Measurements from ENCODE around the gene POLDIP3.
A peak's percentile ranks its signal among the peaks of the same experiment; 100 is the strongest.
"Not testable (repeated sequence)": the region's sequence is repeated elsewhere in the genome, so short reads cannot be mapped to it uniquely, and the experiment has no call there.

The POLDIP3 gene

DNA sequence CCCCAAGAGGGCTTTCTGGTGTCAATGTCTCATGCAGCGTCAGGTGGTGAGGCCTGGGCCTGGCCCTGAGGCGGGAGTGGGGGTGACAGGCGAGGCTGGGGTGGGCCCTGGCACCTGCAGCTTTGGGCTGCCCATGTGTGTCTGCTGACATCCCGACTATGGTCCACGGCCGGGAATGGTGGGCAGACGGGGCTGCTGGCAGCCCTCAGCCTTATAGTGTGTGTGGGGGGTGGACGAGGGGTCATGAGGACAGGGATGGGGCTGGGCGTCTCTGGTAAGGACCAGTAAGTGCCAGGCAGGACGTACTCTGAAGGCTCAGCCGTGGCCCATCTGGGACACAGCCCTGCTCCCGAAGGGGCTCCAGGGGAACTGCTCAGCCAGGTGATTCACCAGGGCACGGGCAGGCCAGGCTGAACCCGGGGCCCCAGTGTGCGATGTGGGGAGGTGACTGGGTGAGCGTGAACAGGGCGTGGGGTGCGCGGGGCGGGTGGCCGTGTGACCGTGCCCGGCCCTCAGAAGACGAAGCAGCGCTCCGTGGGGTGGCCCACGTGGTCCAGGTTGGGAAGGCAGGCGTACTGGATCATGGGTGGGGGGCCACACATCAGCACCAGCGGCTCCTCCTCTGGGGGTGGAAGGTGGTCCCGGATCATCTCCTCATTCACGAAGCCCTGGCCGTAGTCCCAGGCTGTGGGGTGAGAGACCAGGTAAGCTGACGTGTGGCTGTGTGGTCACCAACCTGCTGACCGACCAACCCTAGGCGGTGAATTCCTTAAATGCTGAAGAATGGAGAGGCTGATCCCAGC, 4.8 kb upstream of the POLDIP3 start:
- no peak for DNase-seq (ENCODE audit: low read depth, low spot score)

DNA sequence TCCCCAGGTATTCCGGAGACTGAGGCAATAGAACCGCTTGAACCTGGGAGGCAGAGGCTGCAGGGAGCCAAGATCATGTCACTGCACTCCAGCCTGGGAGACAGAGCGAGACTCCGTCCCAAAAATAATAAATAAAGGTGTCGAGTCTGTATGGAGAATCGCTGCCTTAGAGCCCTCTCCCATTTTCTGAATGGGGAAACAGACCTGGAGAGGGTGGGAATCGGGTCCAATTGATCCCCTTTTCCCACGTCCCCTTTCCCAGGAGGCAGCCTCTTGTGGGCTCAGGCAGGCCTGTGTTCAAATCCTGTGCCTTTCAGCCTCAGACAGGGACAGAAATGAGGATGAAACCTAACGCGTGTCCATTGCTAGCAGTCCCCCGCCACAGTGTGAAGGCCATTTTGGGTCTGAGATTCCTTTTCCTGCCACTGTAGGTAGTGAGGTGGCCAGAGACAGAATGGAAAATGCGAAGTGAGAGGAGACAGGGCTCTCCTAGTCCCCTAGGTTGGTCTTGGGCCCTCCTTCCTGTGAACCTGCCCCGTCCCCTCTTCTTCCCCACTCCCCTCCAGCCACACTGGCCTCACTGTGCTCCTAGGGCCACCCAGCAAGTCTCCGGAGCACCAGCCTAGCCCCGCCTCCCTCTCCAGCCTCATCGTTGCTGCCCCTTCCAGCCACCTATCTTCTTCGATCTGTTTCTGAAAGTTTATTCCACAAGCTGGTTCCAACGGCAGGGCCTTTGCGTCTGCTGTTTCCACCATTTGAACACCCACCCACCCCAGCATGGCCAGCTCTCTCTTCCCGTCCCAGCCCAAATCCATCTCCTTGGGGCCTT, 2.7 kb upstream of the POLDIP3 start:
- no peak for DNase-seq (ENCODE audit: low read depth, low spot score)

DNA sequence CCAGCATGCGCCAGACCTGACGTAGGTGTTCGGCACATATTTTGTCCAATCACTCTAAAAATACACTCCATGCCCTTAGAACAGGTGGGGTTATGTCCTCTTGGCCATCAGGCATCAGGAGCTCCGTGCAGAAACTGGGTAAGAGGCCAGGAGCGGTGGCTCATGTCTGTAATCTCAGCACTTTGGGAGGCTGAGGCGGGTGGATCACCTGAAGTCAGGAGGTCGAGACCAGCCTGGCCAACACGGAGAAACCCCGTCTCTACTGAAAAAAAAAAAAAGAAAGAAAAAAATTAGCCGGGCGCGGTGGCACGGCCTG, 1.1 kb upstream of the POLDIP3 start:
- not testable (repeated sequence) for DNase-seq (ENCODE audit: low read depth, low spot score)

DNA sequence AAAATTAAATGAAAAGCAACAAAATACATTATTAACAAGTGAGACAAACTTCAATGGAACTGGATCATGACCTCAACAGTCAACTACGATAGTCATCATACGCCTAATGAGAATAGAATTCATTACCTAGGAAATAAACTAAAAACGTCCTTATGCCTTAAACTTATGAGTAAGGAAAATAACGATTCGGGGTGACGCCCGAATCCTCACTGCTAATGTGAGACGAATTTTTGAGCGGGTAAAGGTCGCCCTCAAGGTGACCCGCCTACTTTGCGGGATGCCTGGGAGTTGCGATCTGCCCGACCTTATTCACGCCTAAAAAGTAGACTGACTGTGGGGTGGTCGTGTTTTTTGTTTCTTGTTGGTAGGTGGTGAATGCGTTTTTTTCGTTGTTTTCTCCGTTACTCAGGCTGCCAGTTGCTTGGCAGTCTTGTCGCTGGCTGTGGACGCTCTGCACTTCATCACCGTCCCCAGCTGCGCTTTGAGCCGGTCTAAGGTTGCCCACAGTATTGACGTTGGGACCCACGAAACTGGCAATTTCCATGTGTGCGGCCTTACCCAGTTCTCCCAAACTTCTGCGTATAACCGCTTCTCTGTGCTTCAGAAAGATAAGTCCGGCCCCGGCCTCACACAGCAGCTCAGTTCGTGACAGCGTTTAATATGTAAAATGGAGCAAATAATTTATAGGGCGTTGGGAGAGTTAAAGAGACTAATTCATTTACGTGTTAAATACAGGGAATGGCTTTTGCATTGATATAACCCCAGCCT, 593 bp upstream of the POLDIP3 start:
- peak; percentile 95 for DNase-seq (ENCODE audit: low read depth, low spot score)

DNA sequence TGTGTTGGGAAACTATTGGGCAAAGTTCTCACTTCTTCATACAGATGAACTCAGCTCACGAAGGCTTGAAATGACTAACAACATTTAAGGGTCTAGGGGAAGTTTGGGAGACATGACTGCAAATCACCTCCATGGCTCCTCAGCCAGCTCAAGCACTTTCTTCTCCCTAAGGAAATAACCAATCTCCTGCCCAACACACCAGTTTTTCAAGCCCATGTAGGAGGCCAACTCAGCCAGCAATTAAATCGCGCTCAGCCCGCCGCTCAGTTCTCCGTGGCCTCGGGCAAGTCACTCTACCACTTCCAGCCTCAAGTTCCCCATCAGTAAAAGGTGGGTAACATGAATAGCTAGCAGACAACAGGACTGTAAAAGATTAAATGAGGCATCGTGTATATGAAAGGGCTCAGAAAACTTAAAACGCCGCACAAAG, 796 bp downstream of the POLDIP3 start:
- DNase-seq (ENCODE audit: low read depth, low spot score): no peak

DNA sequence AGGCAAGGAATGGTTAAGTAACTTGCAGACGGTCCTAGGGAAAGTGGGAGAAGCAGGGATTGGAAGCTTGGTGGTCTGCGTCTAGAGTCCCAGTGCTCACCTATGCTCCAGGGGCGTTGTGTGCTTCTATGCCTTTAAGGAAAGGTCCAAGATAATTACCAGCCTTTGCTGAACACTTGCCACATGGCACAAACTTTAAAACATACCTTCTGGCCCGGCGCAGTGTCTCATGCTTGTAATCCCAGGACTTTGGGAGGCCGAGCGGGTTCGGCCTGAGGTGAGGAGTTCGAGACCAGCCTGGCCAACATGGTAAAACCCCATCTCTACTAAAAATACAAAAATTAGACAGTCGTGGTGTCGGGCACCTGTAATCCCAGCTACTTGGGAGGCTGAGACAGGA, 2.3 kb downstream of the POLDIP3 start:
- no peak for DNase-seq (ENCODE audit: low read depth, low spot score)

DNA sequence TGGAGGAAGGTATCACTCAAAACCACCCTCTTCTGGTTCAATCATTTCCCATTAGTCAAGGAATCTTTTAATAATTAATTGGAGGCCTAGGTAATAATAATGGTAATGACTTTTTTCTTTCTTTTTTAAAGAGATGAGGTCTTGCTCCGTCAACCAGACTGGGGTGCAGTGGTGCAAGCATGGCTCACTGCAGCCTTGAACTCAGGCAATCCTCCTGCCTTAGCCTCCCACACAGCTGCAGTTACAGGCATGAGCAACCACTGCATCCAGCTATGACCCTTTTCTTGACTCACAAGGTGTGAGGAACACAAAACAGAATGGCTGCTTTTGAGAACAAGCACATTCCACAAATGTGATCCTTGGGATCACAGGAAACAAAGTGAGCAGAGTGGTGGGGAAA, 3.6 kb downstream of the POLDIP3 start:
- no peak for DNase-seq (ENCODE audit: low read depth, low spot score)

DNA sequence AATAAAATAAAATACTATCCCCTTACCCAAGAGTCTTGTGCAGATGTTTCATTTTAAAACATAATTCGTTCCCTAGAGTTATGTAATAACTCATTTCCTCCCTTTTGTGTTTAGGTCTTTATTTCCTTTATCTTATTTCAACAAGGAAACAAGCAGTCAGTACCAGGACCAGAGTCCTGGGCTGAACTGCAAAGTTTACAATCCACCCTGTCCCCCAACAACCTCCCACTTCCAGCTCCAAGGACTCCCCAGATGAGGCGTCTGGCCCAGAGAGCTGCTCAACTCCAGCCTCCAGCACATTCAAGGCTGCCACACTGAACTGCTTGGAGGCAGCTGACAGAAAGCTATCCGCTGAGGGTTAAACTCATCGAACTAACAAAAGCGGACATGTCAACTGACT, 4.5 kb downstream of the POLDIP3 start:
- DNase-seq (ENCODE audit: low read depth, low spot score): no peak

DNA sequence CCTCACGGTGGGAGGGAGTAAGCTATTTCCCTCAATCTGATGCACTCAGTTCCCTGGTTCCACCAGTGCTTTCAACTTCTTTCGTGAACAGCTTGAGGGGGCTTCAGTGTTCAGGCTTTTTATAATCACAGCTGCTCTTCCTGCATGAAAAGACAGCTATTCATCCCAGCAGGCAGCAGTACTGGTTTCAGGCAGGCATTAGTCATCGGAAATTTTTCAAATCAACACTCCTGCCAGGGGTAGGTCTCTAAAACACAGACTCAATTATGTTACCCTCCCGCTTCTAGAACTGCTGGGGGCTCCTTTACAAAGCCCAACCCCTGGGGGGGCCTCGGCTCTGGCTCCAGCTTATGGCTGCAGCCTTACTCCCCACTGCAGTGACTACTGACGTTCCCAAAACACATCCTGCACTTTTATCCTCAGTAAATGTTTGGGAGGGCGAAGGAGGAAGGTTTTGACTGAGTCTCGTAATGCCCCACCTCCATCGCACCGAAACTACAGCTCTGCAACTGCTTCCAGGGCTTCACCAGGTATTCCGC, 5.8 kb downstream of the POLDIP3 start:
- DNase-seq (ENCODE audit: low read depth, low spot score): peak; percentile 73

DNA sequence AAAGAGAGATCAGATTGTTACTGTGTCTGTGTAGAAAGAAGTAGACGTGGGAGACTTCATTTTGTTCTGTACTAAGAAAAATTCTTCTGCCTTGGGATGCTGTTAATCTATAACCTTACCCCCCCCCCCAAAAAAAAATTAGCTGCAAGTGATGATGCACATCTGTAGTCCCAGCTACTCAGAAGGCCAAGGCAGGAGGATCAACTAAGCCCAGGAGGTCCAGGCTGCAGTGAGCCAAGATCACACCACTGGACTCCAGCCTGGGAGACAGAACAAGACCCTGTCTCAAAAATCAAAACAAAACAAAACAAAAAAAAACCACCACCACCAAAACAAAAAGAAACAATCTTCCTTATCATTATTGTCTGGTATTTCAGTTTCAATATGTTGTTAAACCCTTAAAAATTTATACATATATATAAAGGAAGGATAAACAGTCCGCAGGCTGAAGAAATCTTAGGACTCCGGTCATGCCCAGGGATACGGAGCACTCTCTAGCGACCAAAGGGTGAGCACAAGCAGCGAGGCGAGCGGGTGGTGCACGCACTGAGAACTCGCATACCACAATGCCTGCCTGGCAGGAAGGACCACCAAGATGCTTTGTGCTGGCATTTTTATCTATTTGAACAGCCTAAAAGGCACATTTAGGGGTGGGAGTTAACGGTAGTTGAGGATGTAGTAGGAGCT, 6.4 kb downstream of the POLDIP3 start:
- DNase-seq (ENCODE audit: low read depth, low spot score): no peak

DNA sequence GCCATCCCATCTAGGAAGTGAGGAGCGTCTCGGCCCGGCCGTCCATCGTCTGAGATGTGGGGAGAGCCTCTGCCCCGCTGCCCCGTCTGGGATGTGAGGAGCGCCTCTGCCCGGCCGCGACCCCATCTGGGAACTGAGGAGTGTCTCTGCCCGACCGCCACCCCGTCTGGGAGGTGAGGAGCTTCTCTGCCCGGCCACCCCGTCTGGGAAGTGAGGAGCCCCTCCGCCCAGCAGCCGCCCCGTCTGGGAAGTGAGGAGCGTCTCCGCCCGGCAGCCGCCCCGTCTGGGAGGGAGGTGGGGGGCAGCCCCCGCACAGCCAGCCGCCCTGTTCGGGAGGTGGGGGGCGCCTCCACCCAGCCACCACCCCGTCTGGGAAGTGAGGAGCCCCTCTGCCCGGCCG, 7.0 kb downstream of the POLDIP3 start:
- DNase-seq (ENCODE audit: low read depth, low spot score): not testable (repeated sequence)

DNA sequence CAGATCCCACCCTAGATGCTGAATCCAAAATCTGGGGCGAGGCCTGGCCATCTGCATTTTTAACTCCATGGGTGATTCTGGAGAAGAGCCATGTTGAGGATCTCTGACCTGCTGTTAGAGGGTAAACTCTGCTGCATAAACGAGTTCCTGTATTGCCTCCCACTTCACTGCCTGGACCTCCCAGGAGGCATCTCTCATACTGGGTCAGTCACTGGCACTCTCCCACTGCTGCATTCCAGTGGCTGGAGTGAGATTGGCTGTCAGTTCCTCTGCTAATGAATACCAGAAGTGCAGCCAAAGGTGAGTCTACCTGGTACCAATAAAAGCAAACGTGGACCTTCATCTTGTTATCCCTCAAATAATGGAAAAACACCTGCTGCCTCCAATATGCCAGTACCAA, 10.3 kb downstream of the POLDIP3 start:
- DNase-seq (ENCODE audit: low read depth, low spot score): no peak

DNA sequence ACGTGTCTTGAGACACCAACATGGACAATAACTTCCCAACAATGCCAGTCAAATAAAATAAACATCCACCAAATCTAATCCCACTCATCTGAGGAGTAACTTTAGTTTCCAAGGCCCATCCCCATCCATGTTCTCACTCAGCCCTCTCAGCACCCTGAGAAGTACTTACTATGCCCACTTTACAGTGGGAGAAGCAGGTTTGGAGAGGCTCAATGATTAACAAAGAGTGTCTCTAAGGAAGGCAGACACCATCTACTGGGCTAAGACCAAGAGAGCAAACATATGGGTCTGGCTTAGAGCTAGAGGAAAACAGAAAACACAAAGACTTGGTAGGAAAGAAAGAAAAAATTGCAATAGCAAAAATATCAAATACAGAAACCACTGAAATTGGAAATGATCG, 11.3 kb downstream of the POLDIP3 start:
- no peak for DNase-seq (ENCODE audit: low read depth, low spot score)

DNA sequence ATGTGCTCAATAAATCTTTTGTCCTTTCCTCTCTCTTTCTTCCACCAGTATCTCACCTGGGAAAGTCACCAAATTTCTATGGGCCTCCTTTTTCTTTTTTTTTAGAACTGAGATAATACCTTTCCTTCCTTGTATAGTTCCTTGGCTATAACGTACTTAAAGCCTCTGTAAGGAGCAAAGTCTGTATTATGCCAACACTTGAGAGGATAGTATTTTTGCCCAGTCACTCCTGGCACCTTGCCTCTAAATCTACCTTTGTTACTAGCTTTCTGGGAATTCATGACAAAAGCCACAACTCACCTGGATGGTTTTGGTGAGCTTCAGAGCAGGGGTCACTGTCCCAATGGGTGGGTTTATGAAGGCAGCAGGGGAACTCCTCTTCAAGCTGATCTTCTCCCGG, 12.2 kb downstream of the POLDIP3 start:
- no peak for DNase-seq (ENCODE audit: low read depth, low spot score)

DNA sequence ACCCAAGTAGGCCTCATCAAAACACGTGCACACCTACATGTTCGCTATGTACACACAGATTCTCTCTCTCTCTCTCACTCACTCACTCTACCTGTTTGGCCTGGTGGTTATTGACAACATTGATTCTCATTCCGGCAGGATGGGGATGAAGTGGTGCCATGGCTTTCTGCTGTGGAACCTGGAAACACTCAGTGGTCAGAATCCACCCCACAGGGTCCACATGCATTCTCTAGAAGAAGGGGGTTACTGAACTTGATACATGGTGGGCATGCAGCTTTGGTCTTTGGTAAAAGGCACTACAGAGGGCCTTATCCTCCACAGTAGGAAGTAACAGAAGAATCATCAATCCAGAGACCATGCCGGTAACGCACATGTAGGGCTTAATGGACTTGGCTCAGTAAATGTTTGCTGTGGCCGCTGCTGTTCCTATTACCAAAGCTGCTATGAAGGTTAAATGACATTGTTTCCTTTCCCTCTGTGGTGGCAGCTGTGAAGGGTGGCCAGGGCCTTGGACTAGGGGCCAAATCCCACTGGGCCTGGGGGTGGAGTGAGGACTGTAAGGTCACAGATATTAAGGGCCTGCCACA, 12.7 kb downstream of the POLDIP3 start:
- no peak for DNase-seq (ENCODE audit: low read depth, low spot score)

DNA sequence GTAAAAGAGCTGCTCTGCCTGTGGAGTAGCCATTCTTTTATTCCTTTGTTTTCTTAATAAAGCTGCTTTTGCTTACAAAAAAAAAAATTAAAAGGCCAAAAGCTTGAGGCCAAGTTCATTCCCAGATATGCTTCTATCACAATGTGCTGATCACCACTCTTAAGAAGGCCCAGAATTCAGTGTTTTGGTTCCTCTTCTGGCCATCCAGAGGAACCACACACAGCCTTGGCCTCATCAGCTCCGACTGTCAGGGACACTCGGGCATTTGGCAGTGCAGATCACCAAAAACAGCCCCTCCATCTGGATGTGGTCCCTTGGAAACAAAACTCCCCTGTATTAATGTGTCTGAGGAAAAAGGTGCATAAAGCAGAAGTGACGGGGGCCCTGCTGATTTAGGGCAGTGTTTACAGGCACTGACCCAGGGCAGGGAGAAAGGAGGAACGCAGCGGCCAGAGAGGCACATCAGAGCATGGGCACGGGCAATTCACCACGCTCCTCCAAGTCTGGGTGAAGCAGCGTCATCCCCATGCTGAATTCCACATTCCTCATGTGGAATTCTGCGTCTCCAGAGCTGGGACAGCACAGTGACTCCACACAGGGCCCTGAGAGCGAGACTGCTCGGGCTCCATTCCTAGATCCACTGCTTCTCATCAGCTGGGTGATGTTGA, 17.7 kb downstream of the POLDIP3 start:
- DNase-seq (ENCODE audit: low read depth, low spot score): no peak

DNA sequence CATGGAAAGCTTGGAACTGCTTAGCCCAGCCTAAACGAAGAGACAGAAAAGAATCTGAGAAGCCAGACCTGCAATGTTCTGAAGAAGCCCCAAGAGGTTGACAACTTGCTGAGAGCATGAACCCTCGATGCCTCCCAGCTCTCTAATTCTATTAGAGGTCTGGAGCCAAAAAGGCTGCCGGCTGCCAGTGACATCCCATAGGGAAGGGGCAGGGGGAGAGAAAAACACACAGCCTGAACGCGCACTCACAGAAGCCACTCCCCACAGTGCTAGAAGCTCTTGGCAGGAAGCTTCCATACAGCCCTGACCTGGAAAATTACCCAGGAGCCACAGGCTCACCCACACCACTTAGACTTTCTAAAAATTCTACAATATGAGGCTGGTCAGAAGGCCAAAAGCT, 18.3 kb downstream of the POLDIP3 start:
- no peak for DNase-seq (ENCODE audit: low read depth, low spot score)

DNA sequence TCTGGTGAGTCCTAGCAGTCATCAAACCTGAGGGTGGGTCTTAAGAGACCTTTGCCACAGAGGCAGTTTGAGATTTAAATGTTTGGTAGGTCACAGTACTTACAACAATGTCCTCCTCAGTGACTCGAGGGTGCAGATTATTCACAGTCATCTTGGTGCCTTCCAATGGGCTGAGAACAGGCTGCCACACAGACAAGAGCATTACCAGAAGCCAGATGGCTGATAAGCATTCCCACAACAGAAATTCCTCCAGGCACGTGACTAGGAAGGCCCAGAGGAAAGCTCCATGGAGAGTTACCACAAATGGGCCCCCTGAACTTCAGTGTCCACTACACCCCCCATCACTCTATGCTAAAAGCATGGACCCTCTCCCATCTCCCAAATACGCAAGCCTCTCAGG, 19.2 kb downstream of the POLDIP3 start:
- no peak for DNase-seq (ENCODE audit: low read depth, low spot score)

DNA sequence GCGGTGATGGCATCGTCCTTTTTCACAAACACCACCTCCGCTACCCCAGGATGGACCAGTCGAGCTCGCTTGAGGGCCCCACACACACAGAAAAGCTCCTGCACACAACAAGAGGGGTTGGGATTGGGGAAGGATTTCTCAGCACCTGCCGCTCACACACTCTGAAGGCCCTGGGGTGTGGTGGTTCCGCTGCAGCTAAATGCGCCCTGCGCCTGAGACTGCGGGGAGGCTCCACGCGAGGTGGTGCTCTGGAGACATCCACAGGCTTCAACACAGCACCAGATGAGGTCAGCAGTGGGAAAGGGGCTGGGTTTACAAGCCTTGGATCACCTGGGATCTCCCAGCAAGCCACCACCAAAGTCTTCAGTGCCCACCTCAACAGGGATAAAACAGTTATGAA, 22.7 kb downstream of the POLDIP3 start:
- no peak for DNase-seq (ENCODE audit: low read depth, low spot score)

DNA sequence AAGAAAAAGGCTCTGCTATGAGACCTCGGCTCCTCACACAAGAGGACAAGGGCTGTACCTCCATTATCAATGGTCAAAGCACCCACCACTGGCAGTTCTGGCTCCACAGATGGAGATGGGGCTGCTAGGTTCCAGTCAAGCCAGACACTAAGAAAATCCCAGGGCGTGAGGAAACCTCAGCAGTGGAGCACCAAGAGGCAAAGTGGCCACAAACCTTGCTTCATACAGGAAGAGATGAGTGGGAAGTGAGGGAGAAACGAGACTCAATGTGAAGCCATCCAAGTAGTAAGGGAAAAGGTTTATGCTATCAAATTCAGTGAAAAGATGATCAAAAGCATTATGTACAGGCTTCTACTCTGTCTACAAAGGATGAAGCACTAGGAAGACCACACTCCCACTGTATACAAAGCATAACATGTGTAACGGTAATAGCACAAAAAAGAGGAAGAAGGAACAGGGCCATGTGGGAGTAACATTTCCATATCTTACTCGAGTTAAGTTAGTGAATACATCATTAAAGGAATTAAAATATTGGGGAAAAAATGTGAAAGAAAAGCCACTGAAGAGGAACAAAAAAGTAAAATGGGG, 27.0 kb downstream of the POLDIP3 start:
- no peak for DNase-seq (ENCODE audit: low read depth, low spot score)
